B cell (primary cell): ENCODE data around the gene SORT1. TPM values are rescaled to one million over a fixed set of nuclear protein-coding genes. Genes with fewer than 3 reads are reported as not detected.

Experiments used
- ATAC-seq: fragments of 200-7000 bp; cut with Tn5 transposase; one replicate; pipeline ENCODE4 v1.10.0; 2021; ENCODE audit warnings: low read depth, mild to moderate bottlenecking, moderate number of reproducible peaks, moderate library complexity
- CTCF ChIA-PET: fragments of 350-600 bp; sonication (Branson Sonifier 250); formaldehyde crosslinking; loops from one replicate; lab custom pipeline; 2021; ENCODE audit warnings: antibody characterized with exemption, inconsistent platforms; lab: Charles Lee
- POLR2A ChIA-PET: fragments of 350-600 bp; sonication (Branson Sonifier 250); formaldehyde crosslinking; loops from one replicate; lab custom pipeline; 2021; ENCODE audit warnings: antibody characterized with exemption; lab: Charles Lee
- DNase-seq: peaks from one replicate; pipeline ENCODE4 v3.0.0; 2013
- H2AFZ ChIP-seq: 2 replicates; pipeline ENCODE4 v1.6.1; 2012; ENCODE audit warnings: mild to moderate bottlenecking, low read depth, low read length; ENCODE audit not compliant: insufficient read depth, poor library complexity, severe bottlenecking
- H3K27ac ChIP-seq, 2 donors: 1 replicate in 1 of 2; 2 replicates in 1 of 2; pipeline ENCODE4 v1.5.1; 2012 to 2013; ENCODE audit warnings: low read length in 2 of 2, mild to moderate bottlenecking in 2 of 2, moderate library complexity in 1 of 2
- H3K27me3 ChIP-seq, 4 experiments: fragments of 200-600 bp in 1 of 4; sonication (generic) in 1 of 4; replicated peaks in 1 of 4; 1 replicate in 2 of 4; 2 replicates in 2 of 4; pipeline versions ENCODE4 v1.6.1 to v1.7.0; 2013 to 2016; ENCODE audit warnings: low read length in 3 of 4, mild to moderate bottlenecking in 2 of 4, mixed read lengths in 1 of 4, moderate library complexity in 1 of 4; ENCODE audit not compliant: insufficient read depth in 4 of 4, control insufficient read depth in 3 of 4; ENCODE audit errors: control extremely low read depth in 1 of 4
- H3K36me3 ChIP-seq, 2 experiments: replicated peaks in 1 of 2; 1 replicate in 1 of 2; 2 replicates in 1 of 2; pipeline versions ENCODE4 v1.6.1 to v1.7.1; 2013; ENCODE audit warnings: low read length in 1 of 2; ENCODE audit not compliant: insufficient read depth in 2 of 2, control insufficient read depth in 1 of 2; ENCODE audit errors: control extremely low read depth in 1 of 2, extremely low read depth in 1 of 2
- H3K4me1 ChIP-seq, 2 donors: fragments of 200-600 bp in 1 of 2; sonication (generic) in 1 of 2; 1 replicate in 1 of 2; 2 replicates in 1 of 2; pipeline versions ENCODE4 v1.5.1 to v1.6.1; 2013 to 2017; ENCODE audit warnings: low read length in 2 of 2; ENCODE audit not compliant: control insufficient read depth in 2 of 2, insufficient read depth in 2 of 2
- H3K4me2 ChIP-seq: replicated peaks from 2 replicates; pipeline ENCODE3; 2012; ENCODE audit warnings: mild to moderate bottlenecking, low read depth, low read length; ENCODE audit not compliant: poor library complexity, severe bottlenecking
- H3K4me3 ChIP-seq, 5 experiments: fragments of 200-600 bp in 1 of 5; sonication (generic) in 1 of 5; 1 replicate in 3 of 5; 2 replicates in 2 of 5; pipeline versions ENCODE4 v1.5.1 to v1.7.0; 2011 to 2016; ENCODE audit warnings: low read length in 4 of 5, mild to moderate bottlenecking in 4 of 5, low read depth in 2 of 5, control low read depth in 1 of 5, moderate library complexity in 1 of 5; ENCODE audit not compliant: insufficient read depth in 1 of 5; ENCODE audit errors: control extremely low read depth in 1 of 5, extremely low read depth in 1 of 5
- H3K79me2 ChIP-seq: fragments of 200-600 bp; sonication (generic); one replicate; pipeline ENCODE4 v1.6.0; 2016; ENCODE audit warnings: low read length; ENCODE audit not compliant: control insufficient read depth, insufficient read depth
- H3K9ac ChIP-seq: fragments of 200-600 bp; sonication (generic); 2 replicates; pipeline ENCODE4 v1.6.1; 2017; ENCODE audit warnings: mild to moderate bottlenecking, low read length, moderate library complexity
- H3K9me3 ChIP-seq, 3 donors: one replicate each; pipeline versions ENCODE4 v1.6.1 to v1.7.1; 2013; ENCODE audit warnings: low read length in 2 of 3; ENCODE audit not compliant: control insufficient read depth in 2 of 3, insufficient read depth in 1 of 3; ENCODE audit errors: control extremely low read depth in 1 of 3
- H4K20me1 ChIP-seq: 2 replicates; pipeline ENCODE4 v1.6.0; 2012; ENCODE audit warnings: mild to moderate bottlenecking, low read length; ENCODE audit not compliant: insufficient read depth, control insufficient read depth, poor library complexity, severe bottlenecking
- H3K27ac Mint-ChIP-seq: one replicate; pipeline ENCODE4 v1.8.0; 2021; ENCODE audit warnings: mixed read lengths
- H3K27me3 Mint-ChIP-seq: one replicate; pipeline ENCODE4 v1.8.0; 2021; ENCODE audit warnings: mixed read lengths
- H3K4me1 Mint-ChIP-seq: one replicate; pipeline ENCODE4 v1.8.0; 2021; ENCODE audit warnings: mixed read lengths
- H3K4me3 Mint-ChIP-seq: one replicate; pipeline ENCODE4 v1.8.0; 2021; ENCODE audit warnings: mixed read lengths
- H3K9me3 Mint-ChIP-seq: one replicate; pipeline ENCODE4 v1.8.0; 2022; ENCODE audit warnings: mixed read lengths; ENCODE audit not compliant: insufficient read depth
- EZH2 ChIP-seq: IDR thresholded peaks from 2 replicates; pipeline ENCODE4 v1.6.1; 2012; ENCODE audit warnings: borderline replicate concordance, low read depth, mild to moderate bottlenecking, moderate library complexity, low read length; ENCODE audit not compliant: insufficient read depth, poor library complexity, severe bottlenecking
- WGBS: methylation state at CpG from one replicate; pipeline ENCODE4 v1.1.5; 2013; ENCODE audit warnings: missing lambda C conversion rate; ENCODE audit not compliant: insufficient coverage; 5-methylcytosine and 5-hydroxymethylcytosine counted together
- intact Hi-C: fragments of 100-400 bp; cut with micrococcal nuclease; formaldehyde crosslinking; loops from one replicate; pipeline ENCODE4 v1.10.0; 2022
- polyA plus RNA-seq: library from polyadenylated mRNA; depleted of rRNA; stranded (reverse); fragments of >200 nt; gene quantifications from 2 replicates; pipeline ENCODE4 v1.2.3, GENCODE V29; 2012
- total RNA-seq, 2 donors: library from RNA; stranded (reverse); fragments of 120-200 nt in 1 of 2; gene quantifications; 1 replicate in 1 of 2; 2 replicates in 1 of 2; pipeline versions ENCODE4 v1.2.3 to v1.2.4, GENCODE V29; 2013 to 2022
- TF ChIP-seq, protein P1 (sequence below): fragments of 200-600 bp; IDR thresholded peaks from one replicate; pipeline ENCODE4 v1.8.0; 2022; ENCODE audit warnings: antibody characterized with exemption, mild to moderate bottlenecking

Gene SORT1
- total and polyA plus RNA-seq, 2 donors (not counting 1 experiment from before 2014, with no cell fraction given) = 0.13 to 0.25 TPM

DNA sequence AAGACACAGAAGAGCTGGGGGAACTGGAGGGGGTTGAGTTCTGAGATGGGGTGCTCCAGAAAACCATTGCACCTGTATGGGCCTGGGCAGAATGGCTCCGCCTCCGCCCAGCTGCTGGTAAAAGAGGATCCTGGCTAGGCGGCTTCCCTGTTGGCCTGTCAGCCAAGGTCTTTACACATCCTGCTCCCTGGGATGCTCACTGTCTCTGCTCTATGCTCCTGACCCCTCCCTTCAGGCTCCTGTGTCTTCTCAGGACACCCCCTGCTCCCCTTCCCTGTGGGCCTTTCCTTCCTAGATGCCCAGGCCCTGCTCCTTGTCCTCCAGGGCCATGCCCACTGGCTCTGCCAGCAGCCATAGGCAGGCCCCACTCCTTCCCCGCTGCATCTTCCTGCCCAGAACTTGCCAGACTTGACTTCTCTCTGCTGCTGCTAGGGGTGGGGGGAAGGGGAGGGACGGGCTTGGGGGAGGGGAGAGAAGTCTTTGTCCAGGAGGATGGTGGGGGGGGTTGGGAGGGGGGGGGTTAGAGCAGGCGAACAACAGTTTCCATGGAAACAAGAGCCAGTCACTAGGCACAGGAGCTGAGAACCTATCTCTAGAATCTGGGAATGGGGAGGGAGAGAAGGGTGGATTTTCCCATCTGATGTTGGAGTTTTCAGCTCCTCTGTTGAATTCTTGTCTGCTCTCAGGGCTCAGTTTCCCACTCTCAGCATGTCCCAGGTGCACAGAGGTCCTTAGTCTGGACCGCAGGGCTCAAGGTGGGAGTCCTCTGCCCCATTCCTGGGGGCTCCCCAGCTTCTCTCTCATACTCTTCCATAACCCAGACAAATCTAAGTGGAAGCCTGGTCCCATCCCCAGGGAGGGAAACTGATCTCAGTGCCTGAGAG lies 137.8 kb downstream of the SORT1 start:
- Mint-ChIP-seq H3K4me1 (peaks cover 4% of the 10 kb centered on the region), H3K4me3 (no peak overlapping the region), H3K27ac (no peak overlapping the region), H3K9me3 (no peaks in the 10 kb centered on the region), H3K27me3 (peaks cover 9% of the 10 kb centered on the region)
- Histone ChIP-seq H3K27me3 (peaks cover 0 to 4% (median 0%) of the 10 kb centered on the region in 4 experiments), H3K9me3 (no peaks in the 10 kb centered on the region), H3K4me3 (no peak overlapping the region), H3K36me3 (no peaks in the 10 kb centered on the region), H2AFZ (no peak overlapping the region), H3K27ac (no peak overlapping the region), H3K4me1 (peaks cover 0 to 3% of the 10 kb centered on the region in 2 donors), H4K20me1 (no peaks in the 10 kb centered on the region), H3K79me2 (no peaks in the 10 kb centered on the region), H3K9ac (no peak overlapping the region), H3K4me2 (no peak overlapping the region)
- POLR2A ChIA-PET = no interaction called here
- WGBS = 86% methylated on average over 5 of the region's 7 CpGs
- no peak for TF ChIP-seq EZH2
- TF ChIP-seq, protein P1, sequence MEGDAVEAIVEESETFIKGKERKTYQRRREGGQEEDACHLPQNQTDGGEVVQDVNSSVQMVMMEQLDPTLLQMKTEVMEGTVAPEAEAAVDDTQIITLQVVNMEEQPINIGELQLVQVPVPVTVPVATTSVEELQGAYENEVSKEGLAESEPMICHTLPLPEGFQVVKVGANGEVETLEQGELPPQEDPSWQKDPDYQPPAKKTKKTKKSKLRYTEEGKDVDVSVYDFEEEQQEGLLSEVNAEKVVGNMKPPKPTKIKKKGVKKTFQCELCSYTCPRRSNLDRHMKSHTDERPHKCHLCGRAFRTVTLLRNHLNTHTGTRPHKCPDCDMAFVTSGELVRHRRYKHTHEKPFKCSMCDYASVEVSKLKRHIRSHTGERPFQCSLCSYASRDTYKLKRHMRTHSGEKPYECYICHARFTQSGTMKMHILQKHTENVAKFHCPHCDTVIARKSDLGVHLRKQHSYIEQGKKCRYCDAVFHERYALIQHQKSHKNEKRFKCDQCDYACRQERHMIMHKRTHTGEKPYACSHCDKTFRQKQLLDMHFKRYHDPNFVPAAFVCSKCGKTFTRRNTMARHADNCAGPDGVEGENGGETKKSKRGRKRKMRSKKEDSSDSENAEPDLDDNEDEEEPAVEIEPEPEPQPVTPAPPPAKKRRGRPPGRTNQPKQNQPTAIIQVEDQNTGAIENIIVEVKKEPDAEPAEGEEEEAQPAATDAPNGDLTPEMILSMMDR = no peak
- intact Hi-C loops = no loop called here
- ATAC-seq = no peak
- CTCF ChIA-PET = interaction anchor here (1.3 to 8.1 kb wide), 2 partner anchors 17 to 140 kb away, joined by 3 to 73 read pairs; no protein-coding TSS in a partner anchor
- no peak for DNase-seq

Other genes starting within 250 kb of the SORT1 start
- gene SARS1, start 184.0 kb downstream of the SORT1 start, total RNA-seq = 115 and 119 TPM in 2 replicates
- gene SARS1, start 184.0 kb downstream of the SORT1 start, polyA plus RNA-seq = 59.1 and 78.1 TPM in 2 replicates
- 2.7 and 2.9 TPM in 2 replicates for gene CELSR2, start 148.4 kb downstream of the SORT1 start, total RNA-seq
- gene CELSR2, start 148.4 kb downstream of the SORT1 start, polyA plus RNA-seq = 0.52 and 0.57 TPM in 2 replicates
- not detected in 2 replicates for gene PSRC1, start 114.8 kb downstream of the SORT1 start, total RNA-seq
- gene PSRC1, start 114.8 kb downstream of the SORT1 start, polyA plus RNA-seq = 0.25 and 0.46 TPM in 2 replicates
- gene MYBPHL, start 90.9 kb downstream of the SORT1 start, total RNA-seq = not detected in 2 replicates
- gene MYBPHL, start 90.9 kb downstream of the SORT1 start, polyA plus RNA-seq = not detected in 2 replicates
- 58.3 and 62.9 TPM in 2 replicates for gene PSMA5, start 28.5 kb upstream of the SORT1 start, total RNA-seq
- 24.1 and 26.3 TPM in 2 replicates for gene PSMA5, start 28.5 kb upstream of the SORT1 start, polyA plus RNA-seq
- not detected in 2 replicates for gene SYPL2, start 68.6 kb upstream of the SORT1 start, total RNA-seq
- not detected in 2 replicates for gene SYPL2, start 68.6 kb upstream of the SORT1 start, polyA plus RNA-seq
- gene ATXN7L2, start 86.0 kb upstream of the SORT1 start, total RNA-seq = 10.1 and 10.9 TPM in 2 replicates
- 11.9 and 12.4 TPM in 2 replicates for gene ATXN7L2, start 86.0 kb upstream of the SORT1 start, polyA plus RNA-seq
- 28.0 and 29.0 TPM in 2 replicates for gene CYB561D1, start 96.2 kb upstream of the SORT1 start, total RNA-seq
- gene CYB561D1, start 96.2 kb upstream of the SORT1 start, polyA plus RNA-seq = 10.9 and 16.1 TPM in 2 replicates
- 2.4 and 2.6 TPM in 2 replicates for gene AMIGO1, start 111.8 kb upstream of the SORT1 start, total RNA-seq
- 0.19 and 0.20 TPM in 2 replicates for gene AMIGO1, start 111.8 kb upstream of the SORT1 start, polyA plus RNA-seq
- not detected in 2 replicates for gene GPR61, start 142.0 kb upstream of the SORT1 start, total RNA-seq
- not detected in 2 replicates for gene GPR61, start 142.0 kb upstream of the SORT1 start, polyA plus RNA-seq
- 8.5 and 8.8 TPM in 2 replicates for gene GNAI3, start 150.7 kb upstream of the SORT1 start, total RNA-seq
- 1.6 and 3.4 TPM in 2 replicates for gene GNAI3, start 150.7 kb upstream of the SORT1 start, polyA plus RNA-seq
- not detected in 2 replicates for gene GNAT2, start 221.7 kb upstream of the SORT1 start, total RNA-seq
- gene GNAT2, start 221.7 kb upstream of the SORT1 start, polyA plus RNA-seq = not detected in 2 replicates
- gene AMPD2, start 221.9 kb upstream of the SORT1 start, total RNA-seq = 104 and 105 TPM in 2 replicates
- gene AMPD2, start 221.9 kb upstream of the SORT1 start, polyA plus RNA-seq = 121 and 147 TPM in 2 replicates